ENCODE measurements around the gene SCMH1.

GRCh38 chr1:41100170-41100569 is 141.9 kb downstream of the SCMH1 start:
- TF ChIP-seq POLR2AphosphoS5 (IDR thresholded peaks at IDR 0.05; ENCODE audit: low read depth, low read length) (no peak), POLR2A (IDR thresholded peaks at IDR 0.05; ENCODE audit: low read depth, low read length) (no peak), TAF1 (IDR thresholded peaks at IDR 0.05; ENCODE audit: low read depth, low read length) (no peak), SPI1 (IDR thresholded peaks at IDR 0.05; ENCODE audit: low read depth, low read length) (no peak)
